H1 (cell line): Measurements from ENCODE around the gene MMP15. TPM values are rescaled to one million over a fixed set of nuclear protein-coding genes. Genes with fewer than 3 reads are reported as not detected.

Experiments used
- CTCF ChIA-PET: fragments of 300-600 bp; sonication (Branson Sonifier 250); formaldehyde crosslinking; loops from one replicate; lab custom pipeline; 2021; ENCODE audit not compliant: partially characterized antibody; lab: Charles Lee
- POLR2A ChIA-PET: fragments of 300-600 bp; sonication (Branson Sonifier 250); formaldehyde crosslinking; loops from one replicate; lab custom pipeline; 2021; ENCODE audit warnings: inconsistent platforms; ENCODE audit not compliant: partially characterized antibody; lab: Charles Lee
- DNase-seq, 2 experiments: peaks; one replicate each; pipeline versions ENCODE4 v3.0.0 to v3.0.0-alpha.2; 2010 to 2022; ENCODE audit warnings: low spot score in 2 of 2, low read depth in 1 of 2, mixed read lengths in 1 of 2
- FAIRE-seq: peaks from 2 replicates; lab custom pipeline; 2011; peaks lifted over from hg19 to GRCh38; lab: Jason Lieb, UNC
- H2AFZ ChIP-seq: 2 replicates; pipeline ENCODE4 v1.8.1; 2012; ENCODE audit warnings: low read length, inconsistent platforms
- H2AK5ac ChIP-seq: 2 replicates; pipeline ENCODE4 v1.6.1; 2013; ENCODE audit warnings: low read depth, low read length
- H2BK120ac ChIP-seq: replicated peaks from 2 replicates; pipeline ENCODE3; 2013; ENCODE audit warnings: low read depth, low read length, inconsistent platforms
- H2BK12ac ChIP-seq: 2 replicates; pipeline ENCODE4 v1.6.1; 2013; ENCODE audit warnings: low read depth, low read length
- H2BK15ac ChIP-seq: 2 replicates; pipeline ENCODE4 v1.6.1; 2013; ENCODE audit warnings: low read length
- H2BK20ac ChIP-seq: 2 replicates; pipeline ENCODE4 v1.6.1; 2013; ENCODE audit warnings: low read length
- H2BK5ac ChIP-seq: 2 replicates; pipeline ENCODE4 v1.6.1; 2013; ENCODE audit warnings: low read depth, low read length
- H3K14ac ChIP-seq: 2 replicates; pipeline ENCODE4 v1.6.1; 2013; ENCODE audit warnings: inconsistent platforms; ENCODE audit not compliant: insufficient read length
- H3K18ac ChIP-seq: 2 replicates; pipeline ENCODE4 v1.6.1; 2013; ENCODE audit warnings: low read length; ENCODE audit errors: extremely low read depth
- H3K23ac ChIP-seq: 2 replicates; pipeline ENCODE4 v1.6.1; 2013; ENCODE audit warnings: inconsistent platforms; ENCODE audit not compliant: insufficient read length
- H3K23me2 ChIP-seq: 2 replicates; pipeline ENCODE4 v1.6.1; 2013; ENCODE audit warnings: low read depth, low read length
- H3K27ac ChIP-seq: 2 replicates; pipeline ENCODE4 v1.6.1; 2011; ENCODE audit warnings: low read depth, low read length, inconsistent platforms
- H3K27me3 ChIP-seq, 4 experiments: replicated peaks in 1 of 4; 1 replicate in 1 of 4; 2 replicates in 3 of 4; pipeline versions ENCODE4 v1.6.1 to v1.8.1; 2011 to 2013; ENCODE audit warnings: low read length in 3 of 4, mild to moderate bottlenecking in 3 of 4, inconsistent platforms in 2 of 4, mixed read lengths in 2 of 4, moderate library complexity in 1 of 4; ENCODE audit not compliant: control insufficient read depth in 3 of 4, insufficient read depth in 3 of 4; ENCODE audit errors: extremely low read depth in 1 of 4
- H3K36me3 ChIP-seq, 4 experiments: 2 replicates each; pipeline versions ENCODE4 v1.6.1 to v1.8.1; 2011 to 2013; ENCODE audit warnings: mild to moderate bottlenecking in 4 of 4, low read length in 3 of 4, moderate library complexity in 2 of 4, control low read depth in 1 of 4, inconsistent platforms in 1 of 4; ENCODE audit not compliant: insufficient read depth in 4 of 4, control insufficient read depth in 2 of 4
- H3K4ac ChIP-seq: replicated peaks from 2 replicates; pipeline ENCODE3; 2013; ENCODE audit warnings: low read length, low read depth, mixed read lengths, inconsistent platforms; ENCODE audit not compliant: insufficient read length
- H3K4me1 ChIP-seq, 4 experiments: replicated peaks in 1 of 4; 1 replicate in 1 of 4; 2 replicates in 3 of 4; pipeline versions ENCODE4 v1.6.1 to v1.8.1; 2011 to 2013; ENCODE audit warnings: low read length in 3 of 4, inconsistent platforms in 2 of 4, mixed read lengths in 1 of 4; ENCODE audit not compliant: insufficient read depth in 4 of 4, control insufficient read depth in 3 of 4
- H3K4me2 ChIP-seq, 2 experiments: 2 replicates each; pipeline versions ENCODE4 v1.6.1 to v1.8.1; 2011 to 2013; ENCODE audit warnings: low read depth in 2 of 2, low read length in 2 of 2, control low read depth in 1 of 2, inconsistent platforms in 1 of 2, mild to moderate bottlenecking in 1 of 2; ENCODE audit not compliant: insufficient read depth in 1 of 2
- H3K4me3 ChIP-seq, 4 experiments: fragments of 200-600, 300-600 bp in 1 of 4; sonication (generic), shearing (Covaris generic), sonication (Bioruptor Twin) in 1 of 4; 2 replicates each; pipeline versions ENCODE4 v1.5.1 to v1.8.1; 2011 to 2016; ENCODE audit warnings: low read length in 4 of 4, low read depth in 3 of 4, control low read depth in 2 of 4, inconsistent platforms in 2 of 4, mild to moderate bottlenecking in 2 of 4, mixed read lengths in 1 of 4, moderate library complexity in 1 of 4; ENCODE audit not compliant: insufficient read depth in 2 of 4; ENCODE audit errors: extremely low read depth in 1 of 4
- H3K56ac ChIP-seq: replicated peaks from 2 replicates; pipeline ENCODE3; 2013; ENCODE audit warnings: low read depth, mild to moderate bottlenecking, mixed read lengths, low read length, inconsistent platforms; ENCODE audit not compliant: insufficient read length
- H3K79me1 ChIP-seq: 2 replicates; pipeline ENCODE4 v1.6.1; 2013; ENCODE audit warnings: low read depth, low read length, control low read depth
- H3K79me2 ChIP-seq, 2 experiments: 2 replicates each; pipeline versions ENCODE4 v1.6.1 to v1.8.1; 2012 to 2013; ENCODE audit warnings: low read length in 2 of 2, mild to moderate bottlenecking in 2 of 2, inconsistent platforms in 1 of 2; ENCODE audit not compliant: insufficient read depth in 2 of 2, control insufficient read depth in 1 of 2
- H3K9ac ChIP-seq, 4 experiments: replicated peaks in 1 of 4; 1 replicate in 1 of 4; 2 replicates in 3 of 4; pipeline versions ENCODE4 v1.6.1 to v1.8.1; 2011 to 2013; ENCODE audit warnings: low read depth in 3 of 4, low read length in 3 of 4, control low read depth in 2 of 4, mild to moderate bottlenecking in 2 of 4, moderate library complexity in 2 of 4, inconsistent platforms in 1 of 4; ENCODE audit errors: extremely low read depth in 1 of 4
- H3K9me3 ChIP-seq, 2 experiments: 2 replicates each; pipeline versions ENCODE4 v1.6.1 to v1.8.1; 2012 to 2013; ENCODE audit warnings: mild to moderate bottlenecking in 2 of 2, moderate library complexity in 2 of 2, control low read depth in 1 of 2, inconsistent platforms in 1 of 2, low read depth in 1 of 2, low read length in 1 of 2, mixed read lengths in 1 of 2; ENCODE audit not compliant: insufficient read depth in 2 of 2
- H4K20me1 ChIP-seq, 2 experiments: replicated peaks in 1 of 2; 2 replicates each; pipeline versions ENCODE3 to v1.8.1; 2011 to 2013; ENCODE audit warnings: inconsistent platforms in 2 of 2, low read length in 2 of 2, mild to moderate bottlenecking in 1 of 2; ENCODE audit not compliant: insufficient read depth in 2 of 2, control insufficient read depth in 1 of 2
- H4K5ac ChIP-seq: 2 replicates; pipeline ENCODE4 v1.6.1; 2013; ENCODE audit warnings: low read length, low read depth, mixed read lengths, inconsistent platforms; ENCODE audit not compliant: insufficient read length
- H4K8ac ChIP-seq: 2 replicates; pipeline ENCODE4 v1.8.0; 2013; ENCODE audit warnings: mild to moderate bottlenecking, moderate library complexity, low read length, inconsistent platforms; ENCODE audit not compliant: insufficient read depth; ENCODE audit errors: extremely low read depth
- H4K91ac ChIP-seq: replicated peaks from 2 replicates; pipeline ENCODE3; 2013; ENCODE audit warnings: low read length, mixed read lengths, inconsistent platforms; ENCODE audit not compliant: insufficient read length
- BRCA1 ChIP-seq: IDR thresholded peaks from 2 replicates; pipeline ENCODE4 v1.6.1; 2012; ENCODE audit warnings: low read depth, low read length, improper control_type of control experiment
- CTCF ChIP-seq, 3 experiments: IDR thresholded peaks; 1 replicate in 2 of 3; 2 replicates in 1 of 3; pipeline versions ENCODE4 v1.5.1 to v1.6.1; 2011; ENCODE audit warnings: low read length in 3 of 3, mild to moderate bottlenecking in 3 of 3, inconsistent platforms in 2 of 3, low read depth in 1 of 3, moderate library complexity in 1 of 3; ENCODE audit not compliant: insufficient read depth in 1 of 3; ENCODE audit errors: control extremely low read depth in 1 of 3
- EP300 ChIP-seq, 2 experiments: IDR thresholded peaks; 1 replicate in 1 of 2; 2 replicates in 1 of 2; pipeline ENCODE4 v1.6.1; 2011 to 2012; ENCODE audit warnings: low read depth in 2 of 2, low read length in 2 of 2, mild to moderate bottlenecking in 2 of 2, borderline replicate concordance in 1 of 2, inconsistent platforms in 1 of 2, moderate library complexity in 1 of 2
- GABPA ChIP-seq: IDR thresholded peaks from 2 replicates; pipeline ENCODE4 v1.6.1; 2011; ENCODE audit warnings: mild to moderate bottlenecking, low read length, moderate library complexity, borderline replicate concordance; ENCODE audit not compliant: insufficient read depth
- NANOG ChIP-seq: IDR thresholded peaks from 2 replicates; pipeline ENCODE4 v1.6.1; 2011; ENCODE audit warnings: low read length, low read depth, mild to moderate bottlenecking, inconsistent platforms; ENCODE audit not compliant: insufficient read depth, poor library complexity, severe bottlenecking
- RBBP5 ChIP-seq: IDR thresholded peaks from 2 replicates; pipeline ENCODE4 v1.7.1; 2012; ENCODE audit warnings: low read depth, mild to moderate bottlenecking, inconsistent platforms, low read length, moderate library complexity, borderline replicate concordance
- RNF2 ChIP-seq: fragments of 200-900, 300-1000 bp; sonication (generic); IDR thresholded peaks from 2 replicates; pipeline ENCODE4 v1.7.1; 2016; ENCODE audit warnings: borderline replicate concordance, low read depth, mild to moderate bottlenecking, antibody characterized with exemption, low read length; ENCODE audit not compliant: poor library complexity, severe bottlenecking; ENCODE audit errors: missing control alignments
- SIX5 ChIP-seq: IDR thresholded peaks from 2 replicates; pipeline ENCODE4 v1.6.1; 2011; ENCODE audit warnings: mild to moderate bottlenecking, low read depth, low read length
- SP2 ChIP-seq: IDR thresholded peaks from 2 replicates; pipeline ENCODE4 v1.6.1; 2012; ENCODE audit warnings: mild to moderate bottlenecking, low read length, inconsistent platforms
- TAF1 ChIP-seq: IDR thresholded peaks from 2 replicates; pipeline ENCODE4 v1.6.1; 2011; ENCODE audit warnings: mild to moderate bottlenecking, low read depth, low read length
- WGBS, 2 experiments: shearing (Covaris generic) in 1 of 2; methylation state at CpG; one replicate each; pipeline versions ENCODE4 v1.1.6 to v1.1.7; 2013 to 2015; ENCODE audit warnings: low lambda C conversion rate in 2 of 2, mixed read lengths in 2 of 2, inconsistent platforms in 1 of 2, low coverage in 1 of 2, missing lambda C conversion rate in 1 of 2; ENCODE audit not compliant: insufficient replicate concordance in 2 of 2, insufficient coverage in 1 of 2, insufficient read length in 1 of 2; ENCODE audit errors: extremely low coverage in 1 of 2, missing lambda C conversion rate in 1 of 2; 5-methylcytosine and 5-hydroxymethylcytosine counted together
- polyA plus RNA-seq, 7 experiments: library from polyadenylated mRNA; depleted of rRNA in 3 of 7; stranded (reverse) in 5 of 7; unstranded in 2 of 7; fragments of >200 nt in 5 of 7; fragments of 200-250 nt in 2 of 7; gene quantifications; 1 replicate in 5 of 7; 2 replicates in 1 of 7; 4 replicates in 1 of 7; pipeline versions ENCODE4 v1.2.1 to v1.2.3, GENCODE V29; 2011 to 2013; ENCODE audit warnings: missing spikeins in 2 of 7, mixed read lengths in 2 of 7
- total RNA-seq: library from RNA; stranded (reverse); fragmentation: NEBNext Ultra II Directional; extraction: Animal tissue kit (Norgen Biotek cat#: 25700); gene quantifications from 2 replicates; pipeline ENCODE4 v1.2.1, GENCODE V29; 2021

The MMP15 gene
- total and polyA plus RNA-seq, 2 of the 8 experiments (the other 6 are each of a cell fraction or from before 2014, with no cell fraction given): 38.5 to 42.2 TPM

- Histone ChIP-seq H4K5ac (no peak overlapping the region), H3K18ac (no peak overlapping the region), H3K9me3 (no peaks in the 10 kb centered on the region), H2BK120ac (no peak overlapping the region), H3K4me3 (no peak overlapping the region), H3K56ac (no peak overlapping the region), H4K91ac (no peak overlapping the region), H3K9ac (no peak overlapping the region), H3K27me3 (no peaks in the 10 kb centered on the region), H3K79me1 (no peaks in the 10 kb centered on the region), H2AFZ (no peak overlapping the region), H3K23ac (no peak overlapping the region), H3K79me2 (no peaks in the 10 kb centered on the region), H3K4me1 (peaks cover 0 to 4% (median 2%) of the 10 kb centered on the region in 4 experiments; a peak in 3 of 7 replicates), H2BK5ac (no peak overlapping the region), H3K14ac (no peak overlapping the region), H4K20me1 (no peaks in the 10 kb centered on the region), H2BK20ac (no peak overlapping the region), H3K36me3 (no peaks in the 10 kb centered on the region), H3K27ac (no peak overlapping the region), H3K4me2 (no peak overlapping the region), H2AK5ac (no peak overlapping the region), H4K8ac (no peak overlapping the region), H3K4ac (no peak overlapping the region), H2BK12ac (no peak overlapping the region), H2BK15ac (no peak overlapping the region), H3K23me2 (no peaks in the 10 kb centered on the region)
- FAIRE-seq: no peak
- CTCF ChIA-PET: interaction anchor here (0.7 to 2.1 kb wide), 7 partner anchors 9 to 65 kb away, joined by 3 to 12 read pairs (median 3); no protein-coding TSS in a partner anchor
- 77% methylated on average over 3 of the region's 3 CpGs; no CpG with 5 or more reads in 1 of the 2 experiments for whole genome bisulfite sequencing, 2 experiments
- no peak for DNase-seq
- POLR2A ChIA-PET: interaction anchor here (0.8 kb wide), 1 partner anchor 11 kb away, joined by 3 read pairs; no protein-coding TSS in a partner anchor
- TF ChIP-seq SP2 (no peak), CTCF (IDR thresholded peaks at IDR 0.05; ENCODE audit: control extremely low read depth in 1 of 3, insufficient read depth in 1 of 3, low read depth in 1 of 3, low read length in 3 of 3) (no peak), TAF1 (no peak), RNF2 (no peak), NANOG (no peak), SIX5 (no peak), BRCA1 (no peak), RBBP5 (no peak), GABPA (no peak), EP300 (IDR thresholded peaks at IDR 0.05; ENCODE audit: borderline replicate concordance in 1 of 2, low read depth in 2 of 2, low read length in 2 of 2) (no peak)
Observed at GRCh38 chr16:58057784-58058183, 32.2 kb downstream of the MMP15 start.
